Upper lobe of right lung (tissue), 1 donor: Measurements from ENCODE around the gene SRPK3. TPM values are rescaled to one million over a fixed set of nuclear protein-coding genes. Genes with fewer than 3 reads are reported as not detected.

Source experiments
- ATAC-seq: fragments of 200-7000 bp; cut with Tn5 transposase; one replicate; pipeline ENCODE4 v1.9.1; 2020; ENCODE audit warnings: mild to moderate bottlenecking, moderate library complexity
- DNase-seq: peaks from one replicate; pipeline ENCODE4 v3.0.0-alpha.2; 2020
- H3K27ac ChIP-seq: fragments of 200-600 bp; one replicate; pipeline ENCODE4 v1.8.0; 2022
- H3K27me3 ChIP-seq: fragments of 200-600 bp; one replicate; pipeline ENCODE4 v1.8.0; 2022; ENCODE audit warnings: mild to moderate bottlenecking
- H3K36me3 ChIP-seq: fragments of 200-600 bp; one replicate; pipeline ENCODE4 v1.8.0; 2022
- H3K4me1 ChIP-seq: fragments of 200-600 bp; one replicate; pipeline ENCODE4 v1.8.0; 2022
- H3K4me3 ChIP-seq: fragments of 200-600 bp; one replicate; pipeline ENCODE4 v1.8.0; 2022; ENCODE audit warnings: mild to moderate bottlenecking
- H3K9me3 ChIP-seq: fragments of 200-600 bp; one replicate; pipeline ENCODE4 v1.8.0; 2022
- CTCF ChIP-seq: fragments of 200-600 bp; IDR thresholded peaks from one replicate; pipeline ENCODE4 v1.8.0; 2022; ENCODE audit warnings: antibody characterized with exemption
- intact Hi-C: fragments of 100-400 bp; cut with DNase I; formaldehyde crosslinking; loops from one replicate; pipeline ENCODE4 v1.11.0; 2022
- total RNA-seq: library from RNA; stranded (reverse); fragmentation: NEBNext Ultra II Directional; extraction: Animal tissue kit (Norgen Biotek cat#: 25700); gene quantifications from one replicate; pipeline ENCODE4 v1.2.1, GENCODE V29; 2021
- donor health status: DM: no; HTN: yes; CAD: no; lungs with severe emphysema.

The SRPK3 gene
- total RNA-seq, 1 donor from 2014 or later = not detected

- intact Hi-C loops = no loop called here
- Histone ChIP-seq H3K27me3 (no peaks in the 10 kb centered on the region), H3K4me1 (no peaks in the 10 kb centered on the region), H3K4me3 (no peak overlapping the region), H3K27ac (no peak overlapping the region), H3K36me3 (no peaks in the 10 kb centered on the region), H3K9me3 (no peaks in the 10 kb centered on the region)
- no peak for DNase-seq
- TF ChIP-seq CTCF = no peak
- ATAC-seq = no peak
Observed at GRCh38 chrX:153806999-153807575, 26.2 kb downstream of the SRPK3 start.

GRCh38 chrX:153807976-153808375 lies 27.1 kb downstream of the SRPK3 start:
- H3K36me3 ChIP-seq = no peaks in the 10 kb centered on the region
- no peak overlapping the region for H3K4me3 ChIP-seq
- H3K27me3 ChIP-seq = no peaks in the 10 kb centered on the region
- TF ChIP-seq CTCF = no peak
- no peak for ATAC-seq
- no peak for DNase-seq
- H3K9me3 ChIP-seq = no peaks in the 10 kb centered on the region
- intact Hi-C loops = no loop called here
- H3K27ac ChIP-seq = no peak overlapping the region
- H3K4me1 ChIP-seq = no peaks in the 10 kb centered on the region

DNA sequence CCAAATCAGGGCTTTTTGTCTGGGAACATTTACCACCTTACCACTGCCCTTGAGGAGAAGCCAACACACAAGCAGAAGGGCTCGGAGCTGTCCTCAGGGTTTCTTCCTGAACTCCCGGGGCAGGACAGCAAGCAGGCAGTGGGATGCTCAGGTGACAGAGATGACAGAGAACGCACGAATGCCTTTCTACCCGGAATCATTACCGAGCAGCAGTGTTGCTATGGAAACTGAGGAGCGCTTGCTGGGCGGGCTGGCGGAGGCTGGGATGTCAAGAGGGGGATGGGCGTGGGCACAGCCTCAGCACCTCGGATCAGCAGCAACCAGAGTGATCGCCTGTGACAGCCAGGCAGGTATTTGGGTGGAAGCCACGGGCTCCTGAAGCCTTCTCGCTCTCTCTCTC lies 31.4 kb downstream of the SRPK3 start:
- no peaks in the 10 kb centered on the region for H3K27me3 ChIP-seq
- H3K4me1 ChIP-seq = no peaks in the 10 kb centered on the region
- intact Hi-C loops = no loop called here
- DNase-seq = no peak
- TF ChIP-seq CTCF = no peak
- H3K36me3 ChIP-seq = no peaks in the 10 kb centered on the region
- H3K9me3 ChIP-seq = no peaks in the 10 kb centered on the region
- no peak overlapping the region for H3K4me3 ChIP-seq
- no peak overlapping the region for H3K27ac ChIP-seq
- ATAC-seq = no peak

- Histone ChIP-seq H3K27ac (no peak overlapping the region), H3K9me3 (no peaks in the 10 kb centered on the region), H3K36me3 (no peaks in the 10 kb centered on the region), H3K4me3 (no peak overlapping the region), H3K4me1 (no peaks in the 10 kb centered on the region), H3K27me3 (no peaks in the 10 kb centered on the region)
- no peak for DNase-seq
- intact Hi-C loops = no loop called here
- TF ChIP-seq CTCF = no peak
- ATAC-seq = no peak
Observed at GRCh38 chrX:153813161-153813560, 32.3 kb downstream of the SRPK3 start.

DNA sequence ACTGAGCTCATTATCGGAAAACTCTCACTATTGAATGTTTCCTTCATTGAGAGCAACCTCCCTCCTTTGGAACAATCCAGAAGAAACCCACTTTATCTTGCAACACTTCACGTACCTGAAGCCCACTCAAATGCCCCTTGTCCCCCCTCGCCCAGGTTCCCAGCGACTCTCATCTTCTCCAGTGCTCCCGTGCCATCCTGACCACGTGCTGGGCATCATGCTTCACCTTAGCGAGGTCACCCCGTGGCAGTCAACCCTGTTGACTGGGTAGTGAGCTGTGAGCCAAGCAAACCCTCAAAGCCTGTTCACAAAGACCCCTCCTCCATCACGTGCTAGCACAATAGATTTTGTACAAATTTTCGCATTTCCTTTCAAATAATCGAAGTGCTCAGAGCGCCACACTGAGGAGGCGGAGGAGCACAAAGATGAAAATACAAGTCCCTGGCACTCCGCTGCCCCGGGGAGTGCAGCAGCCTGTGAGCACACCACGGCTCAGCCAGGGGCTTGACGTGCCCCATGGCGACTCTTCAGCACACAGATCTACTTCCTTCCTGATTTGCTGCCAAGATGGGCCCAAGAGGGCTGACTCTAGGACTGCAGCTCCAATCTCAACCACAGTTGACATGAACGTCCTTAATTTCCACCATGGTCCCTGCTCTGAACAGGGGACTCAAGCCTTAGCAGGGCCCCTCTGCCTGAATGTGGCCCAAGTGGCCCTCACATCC lies 33.9 kb downstream of the SRPK3 start:
- Histone ChIP-seq H3K9me3 (no peaks in the 10 kb centered on the region), H3K27ac (no peak overlapping the region), H3K36me3 (no peaks in the 10 kb centered on the region), H3K27me3 (no peaks in the 10 kb centered on the region), H3K4me1 (no peaks in the 10 kb centered on the region), H3K4me3 (no peak overlapping the region)
- DNase-seq (no peak), ATAC-seq (no peak)
- no peak for TF ChIP-seq CTCF
- intact Hi-C loops = no loop called here
